CD14-positive monocyte (primary cell): ENCODE results near the gene GRIN2A. TPM values are rescaled to one million over a fixed set of nuclear protein-coding genes. Genes with fewer than 3 reads are reported as not detected.

Source experiments
- DNase-seq, 3 donors: peaks; one replicate each; pipeline ENCODE4 v3.0.0-alpha.2; 2011 to 2022
- H2AFZ ChIP-seq: 2 replicates; pipeline ENCODE4 v1.6.0; 2012; ENCODE audit warnings: mild to moderate bottlenecking, low read depth, low read length, inconsistent platforms; ENCODE audit not compliant: insufficient read depth, poor library complexity, severe bottlenecking
- H3K27ac ChIP-seq, 2 donors: 1 replicate in 1 of 2; 2 replicates in 1 of 2; pipeline ENCODE4 v1.5.1; 2012 to 2013; ENCODE audit warnings: low read length in 2 of 2, control low read depth in 1 of 2, inconsistent platforms in 1 of 2, low read depth in 1 of 2, mild to moderate bottlenecking in 1 of 2
- H3K27me3 ChIP-seq, 2 donors: one replicate each; pipeline versions ENCODE4 v1.6.0 to v1.6.1; 2011 to 2013; ENCODE audit warnings: low read length in 2 of 2; ENCODE audit not compliant: control insufficient read depth in 2 of 2, insufficient read depth in 2 of 2
- H3K36me3 ChIP-seq, 2 donors: replicated peaks in 1 of 2; 1 replicate in 1 of 2; 2 replicates in 1 of 2; pipeline versions ENCODE4 v1.5.1 to v1.6.1; 2012 to 2013; ENCODE audit warnings: low read length in 2 of 2, control low read depth in 1 of 2, inconsistent platforms in 1 of 2, mild to moderate bottlenecking in 1 of 2; ENCODE audit not compliant: insufficient read depth in 2 of 2, control insufficient read depth in 1 of 2
- H3K4me1 ChIP-seq, 2 donors: 1 replicate in 1 of 2; 2 replicates in 1 of 2; pipeline versions ENCODE4 v1.5.1 to v1.6.1; 2012 to 2013; ENCODE audit warnings: low read length in 2 of 2, control low read depth in 1 of 2, inconsistent platforms in 1 of 2, mild to moderate bottlenecking in 1 of 2, moderate library complexity in 1 of 2; ENCODE audit not compliant: insufficient read depth in 2 of 2, control insufficient read depth in 1 of 2
- H3K4me2 ChIP-seq: replicated peaks from 2 replicates; pipeline ENCODE3; 2012; ENCODE audit warnings: low read length, moderate library complexity, mild to moderate bottlenecking; ENCODE audit not compliant: poor library complexity, severe bottlenecking; ENCODE audit errors: extremely low read depth
- H3K4me3 ChIP-seq, 3 experiments: fragments of 200-600 bp in 1 of 3; sonication (generic) in 1 of 3; replicated peaks in 1 of 3; 1 replicate in 2 of 3; 2 replicates in 1 of 3; pipeline ENCODE4 v1.5.1; 2011 to 2013; ENCODE audit warnings: low read length in 3 of 3, mild to moderate bottlenecking in 3 of 3, control low read depth in 2 of 3, low read depth in 2 of 3, inconsistent platforms in 1 of 3, moderate library complexity in 1 of 3
- H3K79me2 ChIP-seq: 2 replicates; pipeline ENCODE4 v1.6.0; 2012; ENCODE audit warnings: mild to moderate bottlenecking, control low read depth, inconsistent platforms, low read length, moderate library complexity; ENCODE audit not compliant: insufficient read depth
- H3K9ac ChIP-seq: 2 replicates; pipeline ENCODE4 v1.6.0; 2017; ENCODE audit warnings: low read length, mild to moderate bottlenecking; ENCODE audit not compliant: insufficient read depth, poor library complexity, severe bottlenecking
- H3K9me3 ChIP-seq, 2 donors: replicated peaks in 1 of 2; 1 replicate in 1 of 2; 2 replicates in 1 of 2; pipeline versions ENCODE4 v1.5.1 to v1.6.1; 2012 to 2013; ENCODE audit warnings: low read length in 2 of 2, control low read depth in 1 of 2; ENCODE audit not compliant: control insufficient read depth in 1 of 2, insufficient read depth in 1 of 2
- H4K20me1 ChIP-seq: 2 replicates; pipeline ENCODE4 v1.6.0; 2012; ENCODE audit warnings: mild to moderate bottlenecking, low read length, control low read depth, moderate library complexity; ENCODE audit not compliant: insufficient read depth
- H3K27ac Mint-ChIP-seq, 7 donors: one replicate each; pipeline ENCODE4 v1.8.0; 2020; ENCODE audit warnings: mild to moderate bottlenecking in 7 of 7, mixed read lengths in 7 of 7, moderate library complexity in 6 of 7, inconsistent platforms in 2 of 7
- H3K27me3 Mint-ChIP-seq, 3 donors: one replicate each; pipeline ENCODE4 v1.8.0; 2021 to 2022; ENCODE audit warnings: low read depth in 3 of 3, mild to moderate bottlenecking in 3 of 3, mixed read lengths in 3 of 3, moderate library complexity in 3 of 3, inconsistent platforms in 1 of 3
- H3K36me3 Mint-ChIP-seq, 2 donors: one replicate each; pipeline ENCODE4 v1.8.0; 2020; ENCODE audit warnings: mixed read lengths in 2 of 2, inconsistent platforms in 1 of 2, mild to moderate bottlenecking in 1 of 2
- H3K4me1 Mint-ChIP-seq: one replicate; pipeline ENCODE4 v1.8.0; 2020; ENCODE audit warnings: mild to moderate bottlenecking, mixed read lengths
- H3K4me3 Mint-ChIP-seq, 2 donors: one replicate each; pipeline ENCODE4 v1.8.0; 2020; ENCODE audit warnings: mild to moderate bottlenecking in 2 of 2, mixed read lengths in 2 of 2, moderate library complexity in 1 of 2
- H3K9me3 Mint-ChIP-seq, 7 donors: one replicate each; pipeline ENCODE4 v1.8.0; 2020 to 2022; ENCODE audit warnings: mixed read lengths in 7 of 7, mild to moderate bottlenecking in 6 of 7, moderate library complexity in 6 of 7, inconsistent platforms in 2 of 7
- CTCF ChIP-seq: fragments of 200-600 bp; IDR thresholded peaks from one replicate; pipeline ENCODE4 v1.8.0; 2022; ENCODE audit warnings: antibody characterized with exemption, mild to moderate bottlenecking
- WGBS: methylation state at CpG from one replicate; pipeline ENCODE4 v1.1.5; 2013; ENCODE audit warnings: missing lambda C conversion rate; ENCODE audit not compliant: insufficient coverage; 5-methylcytosine and 5-hydroxymethylcytosine counted together
- intact Hi-C, 2 donors: fragments of 100-400 bp; cut with micrococcal nuclease; formaldehyde crosslinking; loops; one replicate each; pipeline versions ENCODE4 v1.15.0 to v1.15.1; 2023
- polyA plus RNA-seq, 3 donors: library from polyadenylated mRNA; depleted of rRNA in 1 of 3; unstranded in 2 of 3; stranded (reverse) in 1 of 3; fragments of 300-500 nt in 2 of 3; fragments of >200 nt in 1 of 3; fragmentation: Illumina TruSeq in 2 of 3; gene quantifications; 1 replicate in 2 of 3; 2 replicates in 1 of 3; pipeline ENCODE4 v1.2.3, GENCODE V29; 2012 to 2021

Gene GRIN2A
- polyA plus RNA-seq, 3 donors: not detected

- Histone ChIP-seq H3K4me1 (no peaks in the 10 kb centered on the region), H3K9me3 (no peaks in the 10 kb centered on the region), H2AFZ (no peak overlapping the region), H3K4me3 (no peak overlapping the region), H3K27me3 (no peaks in the 10 kb centered on the region), H3K4me2 (no peak overlapping the region), H3K9ac (no peak overlapping the region), H4K20me1 (no peaks in the 10 kb centered on the region), H3K79me2 (no peaks in the 10 kb centered on the region), H3K36me3 (no peaks in the 10 kb centered on the region), H3K27ac (no peak overlapping the region)
- Mint-ChIP-seq H3K36me3 (no peaks in the 10 kb centered on the region), H3K4me3 (no peak overlapping the region), H3K4me1 (no peaks in the 10 kb centered on the region), H3K27me3 (peaks cover 1 to 7% (median 2%) of the 10 kb centered on the region in 3 donors), H3K27ac (peak overlapping the region in 1 of 7 donors; percentile 18), H3K9me3 (peaks cover 0 to 2% (median 0%) of the 10 kb centered on the region in 7 donors)
- intact Hi-C loops: no loop called here
- TF ChIP-seq CTCF: no peak
- DNase-seq: no peak
- WGBS: 14% methylated on average over 3 of the region's 4 CpGs
Observed at GRCh38 chr16:10219742-10220141, 37.5 kb upstream of the GRIN2A start.

GRCh38 chr16:10218490-10219206 lies 36.4 kb upstream of the GRIN2A start:
- WGBS: 100% methylated on average over 2 of the region's 15 CpGs
- Mint-ChIP-seq H3K4me1 (no peaks in the 10 kb centered on the region), H3K27ac (no peak overlapping the region), H3K36me3 (no peaks in the 10 kb centered on the region), H3K27me3 (peaks cover 1 to 5% (median 2%) of the 10 kb centered on the region in 3 donors), H3K9me3 (peaks cover 0 to 2% (median 0%) of the 10 kb centered on the region in 7 donors), H3K4me3 (no peak overlapping the region)
- no peaks in the 10 kb centered on the region for H4K20me1 ChIP-seq
- no peaks in the 10 kb centered on the region for H3K4me1 ChIP-seq
- no peak overlapping the region for H2AFZ ChIP-seq
- no peak overlapping the region for H3K9ac ChIP-seq
- no peaks in the 10 kb centered on the region for H3K36me3 ChIP-seq
- H3K4me3 ChIP-seq: no peak overlapping the region
- H3K27ac ChIP-seq: no peak overlapping the region
- H3K27me3 ChIP-seq: no peaks in the 10 kb centered on the region
- H3K4me2 ChIP-seq: no peak overlapping the region
- no peak for TF ChIP-seq CTCF
- H3K9me3 ChIP-seq: no peaks in the 10 kb centered on the region
- no peaks in the 10 kb centered on the region for H3K79me2 ChIP-seq
- DNase-seq: no peak
- intact Hi-C loops: no loop called here
